K562 (cell line): ENCODE measurements around the gene MTA2. TPM values are rescaled to one million over a fixed set of nuclear protein-coding genes. Genes with fewer than 3 reads are reported as not detected.

Experiments used
- CBFA2T3 ChIP-seq: fragments of 450-650 bp; IDR thresholded peaks from 2 replicates; pipeline ENCODE4 v1.6.1; 2017
- CBX3 ChIP-seq, 2 experiments: IDR thresholded peaks; 1 replicate in 1 of 2; 2 replicates in 1 of 2; pipeline ENCODE4 v1.6.1; 2012; ENCODE audit warnings: inconsistent platforms in 2 of 2, low read length in 2 of 2, borderline replicate concordance in 1 of 2, control low read depth in 1 of 2
- CTCFL ChIP-seq: IDR thresholded peaks from 2 replicates; pipeline ENCODE4 v1.6.1; 2011; ENCODE audit warnings: borderline replicate concordance, low read depth, mild to moderate bottlenecking, moderate library complexity, low read length; ENCODE audit not compliant: insufficient read depth, poor library complexity, severe bottlenecking
- LEF1 ChIP-seq: fragments of 450-650 bp; IDR thresholded peaks from 2 replicates; pipeline ENCODE4 v1.6.1; 2016; ENCODE audit warnings: mild to moderate bottlenecking
- MCM3 ChIP-seq: fragments of 450-650 bp; IDR thresholded peaks from 2 replicates; pipeline ENCODE4 v1.6.1; 2016
- RBM15 ChIP-seq: fragments of 200-400 bp; formaldehyde crosslinking; IDR thresholded peaks from 2 replicates; pipeline ENCODE4 v1.6.1; 2018; ENCODE audit warnings: mild to moderate bottlenecking, low read length, moderate library complexity; ENCODE audit not compliant: insufficient read depth
- REST ChIP-seq, 2 experiments: fragments of 450-650 bp; formaldehyde crosslinking in 1 of 2; IDR thresholded peaks; 2 replicates each; pipeline versions ENCODE4 v1.4.0 to v1.6.1; 2014 to 2020; ENCODE audit warnings: mild to moderate bottlenecking in 2 of 2, borderline replicate concordance in 1 of 2, low read depth in 1 of 2
- SRSF9 ChIP-seq: fragments of 200-400 bp; formaldehyde crosslinking; IDR thresholded peaks from 2 replicates; pipeline ENCODE4 v1.6.1; 2017; ENCODE audit warnings: low read depth, low read length, borderline replicate concordance
- U2AF2 ChIP-seq: fragments of 200-400 bp; formaldehyde crosslinking; optimal IDR thresholded peaks from 2 replicates; pipeline ENCODE3; 2017; ENCODE audit warnings: low read depth, mild to moderate bottlenecking, low read length
- ZBTB17 ChIP-seq: fragments of 450-650 bp; formaldehyde crosslinking; IDR thresholded peaks from 2 replicates; pipeline ENCODE4 v1.4.0; 2020; ENCODE audit warnings: mild to moderate bottlenecking
- ZMIZ1 ChIP-seq, 2 experiments: fragments of 150-350 bp in 1 of 2; IDR thresholded peaks; 2 replicates each; pipeline ENCODE4 v1.6.1; 2012 to 2016; ENCODE audit warnings: low read depth in 2 of 2, low read length in 2 of 2, mild to moderate bottlenecking in 1 of 2, moderate library complexity in 1 of 2
- ZNF146 ChIP-seq: IDR thresholded peaks from one replicate; pipeline ENCODE4 v1.6.1; 2018; ENCODE audit warnings: missing compliant biosample characterization; ENCODE audit not compliant: unreplicated experiment
- ZNF282 ChIP-seq: sonication (generic); formaldehyde crosslinking; IDR thresholded peaks from 2 replicates; pipeline ENCODE4 v1.8.1; 2023; ENCODE audit warnings: missing genetic modification reagents
- ZNF785 ChIP-seq: fragments of 250-450 bp; sonication (Bioruptor Pico); IDR thresholded peaks from 2 replicates; pipeline ENCODE4 v1.4.0; 2020; ENCODE audit warnings: mild to moderate bottlenecking
- polyA plus RNA-seq, 8 experiments: library from polyadenylated mRNA; depleted of rRNA in 4 of 8; stranded (reverse) in 5 of 8; unstranded in 3 of 8; fragments of >200 nt; fragmentation: Nextera tagmentation in 2 of 8; fragmentation: Illumina TruSeq in 1 of 8; extraction: Ambion mirVana in 2 of 8; extraction: Trizol in 1 of 8; gene quantifications; 2 replicates each; pipeline versions ENCODE4 v1.2.1 to v1.2.3, GENCODE V29; 2011 to 2014; ENCODE audit warnings: inconsistent platforms in 1 of 8, missing spikeins in 1 of 8
- total RNA-seq, 7 experiments: library from RNA; depleted of rRNA in 6 of 7; stranded (reverse); fragments of >200 nt in 6 of 7; fragmentation: Illumina TruSeq in 2 of 7; extraction: Trizol in 2 of 7; gene quantifications; 2 replicates each; pipeline versions ENCODE4 v1.2.1 to v1.2.3, GENCODE V29; 2011 to 2021; ENCODE audit warnings: low replicate concordance in 1 of 7

MTA2 gene
- total and polyA plus RNA-seq, 9 of the 15 experiments (the other 6 are each of a cell fraction or from before 2014, with no cell fraction given): 6.2 to 220 (median 172) TPM

DNA sequence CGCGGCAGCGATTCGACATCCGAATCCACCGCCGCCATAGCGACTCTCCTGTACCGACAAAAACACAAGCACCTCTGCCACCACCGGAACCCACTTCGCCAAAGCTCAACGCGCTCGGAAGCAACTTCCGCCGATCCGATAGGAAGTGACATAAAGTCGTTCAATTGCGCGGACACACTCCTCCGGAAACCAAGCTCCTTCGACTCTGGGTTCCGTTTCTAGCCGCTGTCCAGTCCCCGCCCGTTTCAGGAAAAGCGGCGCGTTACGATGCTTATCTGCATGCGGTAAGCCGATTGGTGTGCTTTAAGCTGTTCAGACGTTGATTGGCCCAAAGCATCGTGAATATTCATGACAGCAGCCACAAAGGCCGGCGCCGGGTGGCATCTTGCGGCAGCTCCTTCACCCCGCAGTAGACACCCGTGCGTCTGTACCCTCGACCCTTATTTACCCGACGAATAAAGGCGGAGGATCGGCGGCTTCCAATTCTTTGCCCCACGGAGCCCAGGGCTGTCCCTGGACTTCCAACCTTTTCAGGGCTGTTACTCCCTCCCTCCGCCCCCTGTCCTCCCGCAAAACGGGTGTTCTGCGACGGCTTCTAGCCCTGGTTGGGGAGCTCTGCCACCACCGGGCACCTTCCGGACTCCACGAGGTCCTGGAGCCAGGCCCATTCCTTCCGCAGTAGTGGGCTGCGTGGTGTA is 10.1 kb downstream of the MTA2 start, which contains the start of gene TUT1 (continued):
- TF ChIP-seq REST (IDR thresholded peaks at IDR 0.05; ENCODE audit: borderline replicate concordance): peak; percentile 96
- peak; percentile 91 for TF ChIP-seq REST (CRISPR knock-in tag; IDR thresholded peaks at IDR 0.05; ENCODE audit: low read depth)
- TF ChIP-seq ZNF785 (CRISPR knock-in tag): no peak
- TF ChIP-seq RBM15: no peak
- no peak for TF ChIP-seq SRSF9
- no peak for TF ChIP-seq CBFA2T3
- TF ChIP-seq ZMIZ1 (IDR thresholded peaks at IDR 0.05; ENCODE audit: low read depth in 2 of 2, low read length in 2 of 2): peak in 1 of 2 experiments; percentile 36; a peak in 1 of 4 replicates
- TF ChIP-seq ZNF146 (CRISPR knock-in tag): no peak
- TF ChIP-seq CBX3 (IDR thresholded peaks at IDR 0.05; ENCODE audit: borderline replicate concordance in 1 of 2, low read length in 2 of 2): peak in 1 of 2 experiments; percentile 95; a peak in 1 of 3 replicates
- TF ChIP-seq CTCFL: no peak
- no peak for TF ChIP-seq U2AF2
- no peak for TF ChIP-seq ZNF282 (CRISPR knock-in tag)
- no peak for TF ChIP-seq LEF1
- no peak for TF ChIP-seq MCM3
- no peak; the same call in 1 of the 2 replicates for TF ChIP-seq ZBTB17 (CRISPR knock-in tag)
